KBM-7 (cell line): Measurements from ENCODE around the gene SLC22A7.
"Not testable (repeated sequence)": the region's sequence is repeated elsewhere in the genome, so short reads cannot be mapped to it uniquely, and the experiment has no call there.

Experiments
- DNase-seq: peaks from one replicate; pipeline ENCODE4 v3.0.0-alpha.2; 2015
- in situ Hi-C: fragments of 300-500 bp; cut with MboI; formaldehyde crosslinking; loops from 2 replicates; pipeline ENCODE4 v1.14.3; 2020; ENCODE audit warnings: low sequenced_read_pairs, low pct_unique_long_range_greater_than_20kb, mixed read lengths

Gene SLC22A7

DNA sequence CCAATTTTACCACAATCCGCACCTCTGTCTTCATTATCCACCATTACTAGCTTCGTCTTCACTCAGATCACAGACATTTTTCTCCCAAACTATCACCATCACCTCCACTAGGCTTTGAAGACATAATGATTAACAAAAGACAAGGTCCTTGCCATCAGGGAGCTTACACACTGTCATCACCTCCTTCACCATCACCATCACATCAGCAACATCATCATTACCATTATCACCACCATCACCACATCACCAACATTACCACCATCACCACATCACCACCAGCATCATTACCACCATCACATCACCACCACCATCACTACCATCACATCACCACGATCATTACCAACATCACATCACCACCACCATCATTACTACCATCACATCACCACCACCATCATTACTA lies 4.4 kb upstream of the SLC22A7 start:
- DNase-seq = no peak
- in situ Hi-C loops = no loop called here

- DNase-seq = no peak
- in situ Hi-C loops = no loop called here
These were observed 3.5 kb upstream of the SLC22A7 start for GRCh38 chr6:43294536-43294935.

DNA sequence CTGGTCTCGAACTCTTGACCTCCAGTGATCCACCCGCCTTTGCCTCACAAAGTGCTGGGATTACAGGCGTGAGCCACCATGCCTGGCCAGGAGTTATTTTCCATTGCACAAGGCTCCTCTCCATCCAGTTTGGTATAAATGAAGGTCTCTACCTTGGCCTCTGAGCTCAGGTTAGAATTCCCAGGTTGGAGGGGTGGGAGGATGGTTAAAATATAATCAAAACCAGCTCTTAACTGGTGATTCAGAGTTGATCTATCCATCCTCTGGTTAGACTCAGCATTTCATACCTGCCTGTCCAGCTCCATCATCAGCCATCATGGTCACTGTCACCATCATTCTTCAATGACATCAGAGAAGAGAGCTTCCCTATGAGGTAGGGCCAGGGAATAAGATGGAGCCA lies 2.6 kb upstream of the SLC22A7 start:
- no peak for DNase-seq
- in situ Hi-C loops = no loop called here

- no peak for DNase-seq
- in situ Hi-C loops = no loop called here
These were observed 1.1 kb upstream of the SLC22A7 start for GRCh38 chr6:43296780-43297497.

DNA sequence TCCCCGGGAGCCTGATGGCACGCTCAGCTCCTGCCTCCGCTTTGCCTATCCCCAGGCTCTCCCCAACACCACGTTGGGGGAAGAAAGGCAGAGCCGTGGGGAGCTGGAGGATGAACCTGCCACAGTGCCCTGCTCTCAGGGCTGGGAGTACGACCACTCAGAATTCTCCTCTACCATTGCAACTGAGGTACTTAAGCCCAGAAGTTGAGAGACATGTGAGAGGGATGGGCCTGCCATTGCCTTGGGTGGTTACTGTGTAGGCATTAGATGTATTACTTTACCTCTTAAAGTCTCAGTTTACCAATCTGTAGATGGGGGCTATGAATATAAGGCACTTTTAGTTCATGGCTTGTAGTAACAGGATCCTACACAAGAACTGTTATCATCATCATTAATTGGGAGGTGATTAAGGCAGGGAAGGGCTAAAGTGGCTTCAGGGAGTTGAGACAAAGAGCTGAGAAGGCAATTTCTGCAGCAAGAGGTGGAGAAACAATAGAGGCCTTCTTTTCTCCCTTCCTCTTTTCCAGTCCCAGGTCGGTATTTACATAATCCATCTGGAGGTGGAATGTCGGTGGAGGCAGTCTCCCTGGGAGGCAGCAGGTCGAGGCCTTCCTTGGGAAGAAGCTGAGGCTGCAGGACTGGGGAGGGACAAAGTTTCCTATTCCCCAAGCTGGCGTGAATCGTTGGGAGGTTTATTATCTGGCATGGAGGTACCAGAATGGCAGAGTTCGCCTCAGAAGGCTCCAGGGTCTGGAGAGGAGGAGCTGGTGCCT lies 691 bp downstream of the SLC22A7 start:
- in situ Hi-C loops = no loop called here
- no peak for DNase-seq

DNA sequence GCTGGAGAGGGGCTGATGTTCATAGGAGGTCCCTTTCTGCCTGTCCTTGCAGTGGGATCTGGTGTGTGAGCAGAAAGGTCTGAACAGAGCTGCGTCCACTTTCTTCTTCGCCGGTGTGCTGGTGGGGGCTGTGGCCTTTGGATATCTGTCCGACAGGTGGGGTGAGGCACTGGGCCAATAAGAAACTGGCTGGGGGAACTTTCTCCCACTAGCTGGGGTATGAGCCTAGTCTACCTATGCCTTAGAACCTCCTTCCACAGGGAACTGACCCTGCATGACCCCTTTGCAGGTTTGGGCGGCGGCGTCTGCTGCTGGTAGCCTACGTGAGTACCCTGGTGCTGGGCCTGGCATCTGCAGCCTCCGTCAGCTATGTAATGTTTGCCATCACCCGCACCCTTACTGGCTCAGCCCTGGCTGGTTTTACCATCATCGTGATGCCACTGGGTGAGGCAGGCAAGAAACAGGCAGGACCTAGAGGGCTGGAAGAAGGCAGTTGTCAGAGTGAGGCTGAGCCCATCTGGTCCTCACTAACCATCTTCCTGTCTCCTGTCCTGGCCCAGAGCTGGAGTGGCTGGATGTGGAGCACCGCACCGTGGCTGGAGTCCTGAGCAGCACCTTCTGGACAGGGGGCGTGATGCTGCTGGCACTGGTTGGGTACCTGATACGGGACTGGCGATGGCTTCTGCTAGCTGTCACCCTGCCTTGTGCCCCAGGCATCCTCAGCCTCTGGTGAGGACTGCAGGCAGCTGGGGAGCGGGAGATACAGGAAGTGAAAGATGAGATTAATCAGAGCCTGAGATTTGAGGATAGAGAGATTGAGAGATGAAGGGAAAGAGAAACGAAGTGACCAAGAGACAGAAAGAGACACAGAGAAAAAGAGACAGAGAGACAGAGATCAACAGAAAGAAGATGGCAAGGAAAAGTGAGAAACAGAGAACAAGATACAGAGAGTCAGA lies 1.6 kb downstream of the SLC22A7 start:
- in situ Hi-C loops = no loop called here
- DNase-seq = no peak

- in situ Hi-C loops = no loop called here
- DNase-seq = no peak
These were observed 3.2 kb downstream of the SLC22A7 start for GRCh38 chr6:43301081-43301870.

DNA sequence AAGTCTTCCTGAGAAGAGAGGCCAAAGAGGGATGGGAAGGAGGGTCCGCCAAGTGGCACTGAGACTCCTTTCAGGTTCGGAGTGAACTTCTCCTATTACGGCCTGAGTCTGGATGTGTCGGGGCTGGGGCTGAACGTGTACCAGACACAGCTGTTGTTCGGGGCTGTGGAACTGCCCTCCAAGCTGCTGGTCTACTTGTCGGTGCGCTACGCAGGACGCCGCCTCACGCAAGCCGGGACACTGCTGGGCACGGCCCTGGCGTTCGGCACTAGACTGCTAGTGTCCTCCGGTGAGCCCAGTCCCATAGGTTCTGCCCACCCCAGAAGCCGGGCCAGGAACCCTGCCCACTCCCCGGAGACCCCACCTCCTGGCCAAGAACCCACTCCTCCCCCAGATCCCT lies 4.1 kb downstream of the SLC22A7 start:
- in situ Hi-C loops = no loop called here
- no peak for DNase-seq

- in situ Hi-C loops, DNase-seq: not testable (repeated sequence)
These were observed 4.9 kb downstream of the SLC22A7 start for GRCh38 chr6:43303006-43303405.

DNA sequence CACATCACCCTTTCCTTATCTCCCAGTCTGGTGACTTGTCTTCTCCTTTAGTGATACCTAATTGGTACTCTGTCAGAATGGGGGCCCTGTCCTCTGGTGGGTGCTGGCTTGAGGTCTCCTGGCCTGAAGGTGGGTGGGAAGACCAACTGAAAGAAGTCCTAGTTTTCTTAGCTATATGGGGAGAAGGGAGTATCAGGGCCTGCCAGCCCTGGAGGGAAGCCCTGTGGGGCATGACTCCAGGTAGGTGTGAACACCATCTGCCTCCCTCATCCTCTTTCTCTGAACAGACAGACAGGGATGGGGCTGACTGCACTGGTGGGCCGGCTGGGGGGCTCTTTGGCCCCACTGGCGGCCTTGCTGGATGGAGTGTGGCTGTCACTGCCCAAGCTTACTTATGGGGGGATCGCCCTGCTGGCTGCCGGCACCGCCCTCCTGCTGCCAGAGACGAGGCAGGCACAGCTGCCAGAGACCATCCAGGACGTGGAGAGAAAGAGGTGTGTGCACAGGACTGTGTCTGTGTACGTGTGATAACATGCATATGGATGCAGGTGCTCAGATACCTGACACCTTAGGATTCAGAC lies 5.8 kb downstream of the SLC22A7 start:
- in situ Hi-C loops = no loop called here
- no peak for DNase-seq

GRCh38 chr6:43304361-43304760 lies 6.3 kb downstream of the SLC22A7 start:
- in situ Hi-C loops = no loop called here
- no peak for DNase-seq

DNA sequence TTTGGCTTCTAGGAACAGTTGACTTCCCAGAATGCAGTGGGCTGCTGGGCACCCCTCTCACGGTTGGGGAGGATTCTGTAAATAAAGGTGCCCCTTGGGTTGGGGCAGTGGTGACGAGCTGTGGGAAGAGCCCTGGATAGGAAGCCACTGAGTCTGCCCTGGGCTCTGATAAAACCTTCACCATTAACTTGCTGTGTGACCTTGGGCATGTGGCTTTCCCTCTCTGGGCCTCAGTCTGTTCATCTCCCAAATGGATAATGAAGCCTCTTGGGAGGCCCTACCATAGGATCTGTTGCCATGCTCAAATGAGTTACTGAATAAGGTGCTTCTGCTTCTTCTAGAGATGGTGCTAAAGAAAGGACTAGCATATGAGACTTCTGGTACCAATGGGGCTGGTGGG lies 6.8 kb downstream of the SLC22A7 start:
- no peak for DNase-seq
- in situ Hi-C loops = no loop called here

GRCh38 chr6:43306086-43306485 lies 8.0 kb downstream of the SLC22A7 start:
- in situ Hi-C loops = no loop called here
- no peak for DNase-seq

DNA sequence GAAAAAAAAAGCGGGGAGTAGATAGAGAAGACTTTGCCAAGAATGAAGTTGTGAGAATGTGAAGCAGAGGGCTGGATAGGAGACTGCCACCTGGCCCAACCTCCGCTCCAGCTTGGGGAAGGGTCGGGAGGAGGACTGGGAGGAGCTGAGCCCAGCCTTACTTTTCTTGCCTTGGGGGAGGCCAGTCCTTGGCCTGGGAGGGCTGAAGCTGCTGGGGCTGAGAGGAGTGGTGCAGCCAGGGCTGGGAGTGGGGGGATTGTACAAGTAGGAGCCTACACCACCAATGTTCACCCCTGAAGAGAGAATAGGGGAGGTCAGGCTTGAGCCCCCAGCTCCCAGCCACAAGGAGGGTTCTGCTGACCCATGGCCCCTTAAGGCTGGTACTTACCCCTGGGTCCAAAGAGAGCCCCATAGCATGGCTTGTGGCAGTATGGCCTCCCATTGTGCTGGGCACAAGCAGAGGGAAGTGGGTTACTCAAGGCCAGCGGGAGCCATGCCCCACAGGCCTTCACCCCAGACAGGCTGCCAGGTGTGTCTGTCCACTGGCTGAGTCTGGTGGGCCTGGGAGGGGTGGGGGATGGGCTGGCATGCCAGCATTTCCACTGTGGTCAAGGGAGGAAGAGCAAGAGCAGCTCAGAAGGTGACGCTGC lies 9.5 kb downstream of the SLC22A7 start:
- in situ Hi-C loops = no loop called here
- no peak for DNase-seq

- no peak for DNase-seq
These were observed 10.3 kb downstream of the SLC22A7 start, which contains the start of gene CRIP3 for GRCh38 chr6:43308101-43308989. Gene CRIP3, minus strand, starts transcription at chr6:43308826. Its CDS starts 34 bp downstream, at chr6:43308792.

GRCh38 chr6:43308990-43309477 lies 11.0 kb downstream of the SLC22A7 start:
- in situ Hi-C loops = no loop called here
- no peak for DNase-seq

More at GRCh38 chr6:43308101-43308989, 10.3 kb downstream of the SLC22A7 start, which contains the start of gene CRIP3:
- in situ Hi-C loops = no loop called here

DNA sequence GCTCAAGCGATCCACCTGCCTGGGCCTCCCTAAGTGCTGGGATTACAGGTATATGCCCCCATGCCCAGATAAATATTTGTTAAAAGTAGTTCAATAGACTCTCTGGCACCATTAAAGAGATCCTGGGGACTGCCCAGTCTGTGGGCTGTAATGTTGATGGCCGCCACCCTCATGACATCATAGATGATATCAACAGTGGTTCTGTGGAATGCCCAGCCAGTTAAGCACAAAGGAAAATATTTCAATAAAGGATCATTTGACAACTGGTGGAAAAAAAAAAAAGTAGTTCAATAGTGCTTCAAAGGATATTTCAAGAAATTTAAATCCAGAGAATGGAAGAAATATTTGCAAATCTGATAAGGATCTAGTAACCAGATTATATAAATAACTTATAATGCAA lies 12.1 kb downstream of the SLC22A7 start:
- in situ Hi-C loops = no loop called here
- no peak for DNase-seq
